IPS-18a (cell line): ENCODE measurements around the gene ASNS.

Experiments
- H3K27ac ChIP-seq: one replicate; pipeline ENCODE4 v1.5.1; 2013; ENCODE audit warnings: low read length
- H3K27me3 ChIP-seq: one replicate; pipeline ENCODE4 v1.6.1; 2013; ENCODE audit warnings: mild to moderate bottlenecking, low read length; ENCODE audit not compliant: control insufficient read depth, insufficient read depth
- H3K36me3 ChIP-seq: one replicate; pipeline ENCODE4 v1.6.1; 2013; ENCODE audit warnings: low read depth, low read length; ENCODE audit not compliant: control insufficient read depth
- H3K4me1 ChIP-seq: one replicate; pipeline ENCODE4 v1.6.1; 2013; ENCODE audit warnings: low read depth, low read length; ENCODE audit not compliant: control insufficient read depth
- H3K4me3 ChIP-seq: one replicate; pipeline ENCODE4 v1.5.1; 2013; ENCODE audit warnings: low read length
- H3K9ac ChIP-seq: one replicate; pipeline ENCODE4 v1.6.1; 2013; ENCODE audit warnings: mild to moderate bottlenecking, low read length, moderate library complexity
- H3K9me3 ChIP-seq: one replicate; pipeline ENCODE4 v1.6.1; 2013; ENCODE audit warnings: low read depth, low read length; ENCODE audit not compliant: control insufficient read depth

Gene ASNS

DNA sequence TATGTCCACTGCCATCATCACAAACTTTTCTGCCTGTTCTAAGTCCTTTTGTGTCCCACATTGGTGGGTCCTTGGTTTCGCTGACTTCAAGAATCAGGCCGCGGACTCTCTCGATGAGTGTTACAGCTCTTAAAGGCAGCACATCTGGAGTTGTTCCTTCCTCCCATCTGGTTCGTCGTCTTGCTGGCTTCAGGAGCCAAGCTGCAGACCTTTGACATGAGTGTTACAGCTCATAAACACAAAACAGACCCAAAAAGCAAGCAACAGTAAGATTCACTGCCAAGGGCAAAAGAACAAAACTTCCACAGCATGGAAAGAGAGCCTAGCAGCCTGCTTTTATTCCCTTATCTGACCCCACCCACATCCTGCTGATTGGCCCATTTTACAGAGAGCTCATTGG lies 30.2 kb downstream of the ASNS start:
- H3K9ac ChIP-seq = no peak overlapping the region
- H3K4me1 ChIP-seq = no peaks in the 10 kb centered on the region
- H3K27ac ChIP-seq = no peak overlapping the region
- no peaks in the 10 kb centered on the region for H3K27me3 ChIP-seq
- no peaks in the 10 kb centered on the region for H3K9me3 ChIP-seq
- H3K4me3 ChIP-seq = no peak overlapping the region
- no peaks in the 10 kb centered on the region for H3K36me3 ChIP-seq

DNA sequence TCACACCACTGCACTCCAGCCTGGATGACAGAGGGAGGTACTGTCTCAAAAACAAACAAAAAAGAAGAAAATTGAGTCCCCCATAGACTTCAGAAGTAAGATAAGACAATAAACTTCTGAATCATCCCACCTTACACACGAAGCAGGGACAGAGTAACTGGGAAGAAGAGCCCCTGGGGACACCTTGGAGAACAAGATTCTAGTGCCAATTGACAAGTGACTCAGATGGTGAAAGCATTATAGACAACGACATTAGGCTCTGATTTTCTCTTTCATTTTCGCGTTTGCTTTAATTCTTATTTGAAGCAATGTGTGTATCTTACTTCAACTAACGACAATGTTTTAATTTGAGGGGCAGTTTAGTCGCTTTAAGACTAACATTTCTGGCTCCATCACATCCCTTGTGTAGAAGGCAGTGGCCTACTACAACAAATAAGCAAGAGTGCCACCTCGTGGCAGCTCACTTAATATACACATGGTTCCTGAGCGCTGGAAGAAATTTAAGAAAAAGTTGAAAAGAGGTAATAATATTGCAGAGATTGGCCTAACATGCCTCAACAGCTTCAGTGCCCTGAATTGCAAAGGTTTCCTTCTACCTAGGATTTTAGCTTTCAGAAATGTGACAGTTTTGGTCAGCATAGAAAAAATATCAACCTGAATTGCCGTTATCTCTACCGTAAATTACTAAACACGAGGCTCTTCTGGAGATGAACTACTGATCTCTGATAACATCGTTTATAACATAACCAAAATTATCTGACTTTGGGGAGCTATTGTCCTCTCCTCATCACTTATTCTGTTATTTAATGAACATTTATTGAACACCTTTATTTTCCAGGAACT lies 36.7 kb downstream of the ASNS start:
- Histone ChIP-seq H3K4me3 (no peak overlapping the region), H3K9me3 (no peaks in the 10 kb centered on the region), H3K27ac (no peak overlapping the region), H3K36me3 (no peaks in the 10 kb centered on the region), H3K4me1 (no peaks in the 10 kb centered on the region), H3K9ac (no peak overlapping the region), H3K27me3 (no peaks in the 10 kb centered on the region)

GRCh38 chr7:97819161-97819560 lies 53.0 kb downstream of the ASNS start:
- Histone ChIP-seq H3K4me1 (no peaks in the 10 kb centered on the region), H3K27me3 (no peaks in the 10 kb centered on the region), H3K9me3 (no peaks in the 10 kb centered on the region), H3K27ac (no peak overlapping the region), H3K9ac (no peak overlapping the region), H3K4me3 (no peak overlapping the region), H3K36me3 (no peaks in the 10 kb centered on the region)

- Histone ChIP-seq H3K27me3 (no peaks in the 10 kb centered on the region), H3K4me3 (no peak overlapping the region), H3K36me3 (no peaks in the 10 kb centered on the region), H3K9ac (no peak overlapping the region), H3K27ac (no peak overlapping the region), H3K9me3 (no peaks in the 10 kb centered on the region), H3K4me1 (no peaks in the 10 kb centered on the region)
These were observed 54.0 kb downstream of the ASNS start for GRCh38 chr7:97818066-97818663.
